Measurements from ENCODE around the gene PIAS4. TPM values are rescaled to one million over a fixed set of nuclear protein-coding genes. Genes with fewer than 3 reads are reported as not detected.

The PIAS4 gene
- total RNA-seq, 1 donor from 2014 or later: 26.0 TPM

DNA sequence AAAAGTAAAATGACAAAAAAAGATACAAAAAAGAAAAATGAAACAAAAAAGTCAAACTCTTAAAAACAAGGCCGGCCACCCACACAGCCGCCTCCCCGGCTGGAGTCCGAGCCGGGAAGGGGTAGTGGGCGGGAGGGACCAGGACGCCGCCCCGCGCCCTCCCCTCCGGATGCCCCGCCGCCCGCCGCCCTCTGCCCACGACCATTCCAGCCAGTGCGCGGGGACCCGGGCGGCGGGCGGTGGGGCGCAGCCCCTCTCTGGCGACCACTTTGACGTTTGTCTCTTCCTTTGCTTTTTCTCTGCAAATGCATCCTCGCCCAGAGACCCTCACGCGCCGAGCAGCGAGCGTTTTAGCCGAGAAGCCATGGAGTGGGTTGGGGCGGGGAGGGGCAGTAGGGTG, 30.5 kb downstream of the PIAS4 start:
- Mint-ChIP-seq H3K9me3 (ENCODE audit: unreplicated experiment) (no peaks in the 10 kb centered on the region), H3K27ac (ENCODE audit: unreplicated experiment) (no peak overlapping the region), H3K4me3 (ENCODE audit: unreplicated experiment) (no peak overlapping the region), H3K27me3 (ENCODE audit: low read depth, unreplicated experiment) (no peaks in the 10 kb centered on the region), H3K4me1 (ENCODE audit: low read depth, unreplicated experiment) (no peaks in the 10 kb centered on the region), H3K36me3 (ENCODE audit: low read depth, unreplicated experiment) (peaks cover 10% of the 10 kb centered on the region)
- no peaks in the 10 kb centered on the region for H3K27me3 ChIP-seq (ENCODE audit: insufficient read depth, low read length)
- H3K4me2 ChIP-seq (ENCODE audit: low read length): no peak overlapping the region
- TF ChIP-seq, protein P1, sequence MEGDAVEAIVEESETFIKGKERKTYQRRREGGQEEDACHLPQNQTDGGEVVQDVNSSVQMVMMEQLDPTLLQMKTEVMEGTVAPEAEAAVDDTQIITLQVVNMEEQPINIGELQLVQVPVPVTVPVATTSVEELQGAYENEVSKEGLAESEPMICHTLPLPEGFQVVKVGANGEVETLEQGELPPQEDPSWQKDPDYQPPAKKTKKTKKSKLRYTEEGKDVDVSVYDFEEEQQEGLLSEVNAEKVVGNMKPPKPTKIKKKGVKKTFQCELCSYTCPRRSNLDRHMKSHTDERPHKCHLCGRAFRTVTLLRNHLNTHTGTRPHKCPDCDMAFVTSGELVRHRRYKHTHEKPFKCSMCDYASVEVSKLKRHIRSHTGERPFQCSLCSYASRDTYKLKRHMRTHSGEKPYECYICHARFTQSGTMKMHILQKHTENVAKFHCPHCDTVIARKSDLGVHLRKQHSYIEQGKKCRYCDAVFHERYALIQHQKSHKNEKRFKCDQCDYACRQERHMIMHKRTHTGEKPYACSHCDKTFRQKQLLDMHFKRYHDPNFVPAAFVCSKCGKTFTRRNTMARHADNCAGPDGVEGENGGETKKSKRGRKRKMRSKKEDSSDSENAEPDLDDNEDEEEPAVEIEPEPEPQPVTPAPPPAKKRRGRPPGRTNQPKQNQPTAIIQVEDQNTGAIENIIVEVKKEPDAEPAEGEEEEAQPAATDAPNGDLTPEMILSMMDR (IDR thresholded peaks at IDR 0.05; ENCODE audit: insufficient read depth, low read depth, low read length): no peak
- TF ChIP-seq EZH2 (IDR thresholded peaks at IDR 0.05; ENCODE audit: insufficient read depth, low read length): no peak
- peaks cover 10% of the 10 kb centered on the region for H3K79me2 ChIP-seq (ENCODE audit: insufficient read depth, low read length)
- DNase-seq (ENCODE audit: low read depth) (no peak), FAIRE-seq (no peak)
- no peak overlapping the region for H3K9ac ChIP-seq (ENCODE audit: low read length)
- peaks cover 35% of the 10 kb centered on the region for H4K20me1 ChIP-seq (ENCODE audit: insufficient read depth, low read length)
- H3K4me1 ChIP-seq (ENCODE audit: insufficient read depth, low read length): no peaks in the 10 kb centered on the region
- no peak overlapping the region for H2AFZ ChIP-seq (ENCODE audit: low read depth, low read length)
- no peak overlapping the region for H3K4me3 ChIP-seq (ENCODE audit: insufficient read depth, low read depth, low read length)
- H3K36me3 ChIP-seq (ENCODE audit: insufficient read depth, low read length): peaks cover 4% of the 10 kb centered on the region
- no peaks in the 10 kb centered on the region for H3K9me3 ChIP-seq (ENCODE audit: insufficient read depth, low read depth, low read length)
- no peak overlapping the region for H3K27ac ChIP-seq (ENCODE audit: low read depth, low read length)

DNA sequence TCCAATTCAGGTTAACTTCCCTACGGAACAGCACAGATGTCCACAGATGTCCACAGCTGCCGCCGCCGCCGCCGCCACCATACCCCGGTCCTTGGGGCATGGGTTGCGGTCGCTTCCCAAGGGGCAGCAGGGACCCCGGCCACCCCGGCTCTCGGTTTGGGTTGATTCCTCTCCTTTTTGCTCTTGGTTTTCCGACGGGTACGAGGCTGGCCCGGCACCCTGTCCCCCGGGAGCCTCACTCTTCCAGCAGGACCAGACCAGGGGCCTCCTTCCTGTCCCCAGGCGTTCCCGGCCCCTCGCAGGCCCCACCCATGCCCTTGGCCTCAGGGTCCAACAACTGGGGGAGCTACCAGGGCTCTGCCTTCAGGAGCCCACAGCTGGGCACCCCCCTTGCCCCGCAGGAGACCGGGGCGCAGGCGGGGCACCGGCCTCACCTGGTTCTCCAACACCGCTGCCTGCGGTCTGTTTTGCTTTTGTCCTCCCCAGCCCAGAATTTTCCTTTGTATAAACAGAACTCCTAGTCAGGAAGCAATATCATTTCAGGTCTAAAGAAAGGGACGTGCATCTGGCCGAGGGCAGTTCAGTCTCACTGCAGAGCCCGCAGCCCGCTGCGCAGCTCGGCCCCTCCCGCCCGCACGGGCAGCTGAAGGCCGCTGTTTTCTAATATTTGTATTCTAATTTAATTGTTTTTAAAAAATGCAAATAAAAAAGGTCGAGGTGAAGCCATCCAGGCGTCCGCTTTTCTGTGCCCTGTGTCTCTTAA, 31.3 kb downstream of the PIAS4 start:
- no peak overlapping the region for H3K27ac Mint-ChIP-seq (ENCODE audit: unreplicated experiment)
- H4K20me1 ChIP-seq (ENCODE audit: insufficient read depth, low read length): peaks cover 36% of the 10 kb centered on the region
- H2AFZ ChIP-seq (ENCODE audit: low read depth, low read length): no peak overlapping the region
- no peak overlapping the region for H3K4me2 ChIP-seq (ENCODE audit: low read length)
- no peak overlapping the region for H3K27ac ChIP-seq (ENCODE audit: low read depth, low read length)
- H3K36me3 Mint-ChIP-seq (ENCODE audit: low read depth, unreplicated experiment): peaks cover 10% of the 10 kb centered on the region
- TF ChIP-seq EZH2 (IDR thresholded peaks at IDR 0.05; ENCODE audit: insufficient read depth, low read length): no peak
- no peak overlapping the region for H3K4me3 ChIP-seq (ENCODE audit: insufficient read depth, low read depth, low read length)
- no peaks in the 10 kb centered on the region for H3K9me3 Mint-ChIP-seq (ENCODE audit: unreplicated experiment)
- DNase-seq (ENCODE audit: low read depth): no peak
- no peaks in the 10 kb centered on the region for H3K9me3 ChIP-seq (ENCODE audit: insufficient read depth, low read depth, low read length)
- no peaks in the 10 kb centered on the region for H3K27me3 Mint-ChIP-seq (ENCODE audit: low read depth, unreplicated experiment)
- no peak for FAIRE-seq
- peaks cover 4% of the 10 kb centered on the region for H3K36me3 ChIP-seq (ENCODE audit: insufficient read depth, low read length)
- no peaks in the 10 kb centered on the region for H3K4me1 Mint-ChIP-seq (ENCODE audit: low read depth, unreplicated experiment)
- no peak overlapping the region for H3K9ac ChIP-seq (ENCODE audit: low read length)
- no peak overlapping the region for H3K4me3 Mint-ChIP-seq (ENCODE audit: unreplicated experiment)
- H3K4me1 ChIP-seq (ENCODE audit: insufficient read depth, low read length): no peaks in the 10 kb centered on the region
- no peaks in the 10 kb centered on the region for H3K27me3 ChIP-seq (ENCODE audit: insufficient read depth, low read length)
- H3K79me2 ChIP-seq (ENCODE audit: insufficient read depth, low read length): peaks cover 11% of the 10 kb centered on the region

DNA sequence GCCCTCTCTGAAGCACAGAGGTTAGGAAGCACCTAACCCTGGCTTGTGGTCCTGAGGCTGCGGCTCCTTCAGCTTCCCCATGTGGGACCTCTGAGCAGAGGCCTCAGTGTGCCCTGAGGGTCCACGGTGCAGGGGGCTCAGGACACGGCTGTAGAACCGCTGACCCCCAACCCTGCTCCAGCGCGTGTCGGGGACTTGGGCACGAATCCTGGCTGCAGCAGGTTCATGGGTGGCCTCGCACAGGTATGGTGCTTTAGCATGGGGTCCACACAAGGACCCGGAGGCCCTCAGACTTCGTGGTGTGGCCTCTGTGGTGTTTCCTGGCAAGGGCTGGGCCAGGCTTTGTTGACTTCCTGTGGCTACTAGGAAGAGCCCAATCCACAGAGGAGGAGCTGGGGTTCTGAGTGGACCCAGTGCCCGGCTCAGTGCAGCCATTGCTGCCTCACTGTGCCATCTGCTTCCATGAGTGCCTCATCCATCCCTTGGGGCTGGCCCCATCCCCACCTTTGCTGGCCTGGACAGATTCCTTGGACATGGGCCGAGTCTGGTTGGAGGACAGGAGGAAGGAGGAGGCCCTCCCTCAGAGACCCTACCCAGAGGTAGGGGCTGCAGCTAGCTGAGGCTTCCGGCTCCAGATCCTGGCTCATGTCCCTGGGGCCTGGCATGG, 34.7 kb downstream of the PIAS4 start:
- Histone ChIP-seq H3K79me2 (ENCODE audit: insufficient read depth, low read length) (peaks cover 41% of the 10 kb centered on the region), H3K4me3 (ENCODE audit: insufficient read depth, low read depth, low read length) (no peak overlapping the region), H3K4me1 (ENCODE audit: insufficient read depth, low read length) (no peaks in the 10 kb centered on the region), H3K36me3 (ENCODE audit: insufficient read depth, low read length) (no peaks in the 10 kb centered on the region), H3K27me3 (ENCODE audit: insufficient read depth, low read length) (no peaks in the 10 kb centered on the region), H3K4me2 (ENCODE audit: low read length) (no peak overlapping the region), H3K9me3 (ENCODE audit: insufficient read depth, low read depth, low read length) (no peaks in the 10 kb centered on the region), H3K27ac (ENCODE audit: low read depth, low read length) (no peak overlapping the region), H2AFZ (ENCODE audit: low read depth, low read length) (no peak overlapping the region), H4K20me1 (ENCODE audit: insufficient read depth, low read length) (peaks cover 44% of the 10 kb centered on the region), H3K9ac (ENCODE audit: low read length) (no peak overlapping the region)
- H3K27me3 Mint-ChIP-seq (ENCODE audit: low read depth, unreplicated experiment): no peaks in the 10 kb centered on the region
- no peak overlapping the region for H3K27ac Mint-ChIP-seq (ENCODE audit: unreplicated experiment)
- no peaks in the 10 kb centered on the region for H3K9me3 Mint-ChIP-seq (ENCODE audit: unreplicated experiment)
- TF ChIP-seq, protein P1 (IDR thresholded peaks at IDR 0.05; ENCODE audit: insufficient read depth, low read depth, low read length): no peak
- TF ChIP-seq EZH2 (IDR thresholded peaks at IDR 0.05; ENCODE audit: insufficient read depth, low read length): no peak
- FAIRE-seq (no peak), DNase-seq (ENCODE audit: low read depth) (no peak)
- H3K36me3 Mint-ChIP-seq (ENCODE audit: low read depth, unreplicated experiment): peaks cover 14% of the 10 kb centered on the region
- H3K4me1 Mint-ChIP-seq (ENCODE audit: low read depth, unreplicated experiment): no peaks in the 10 kb centered on the region
- no peak overlapping the region for H3K4me3 Mint-ChIP-seq (ENCODE audit: unreplicated experiment)

Measured in astrocyte (in vitro differentiated cells and primary cell).